ENCODE data around the gene ACTN3.
A peak's percentile ranks its signal among the peaks of the same experiment; 100 is the strongest.
"Not testable (repeated sequence)": the region's sequence is repeated elsewhere in the genome, so short reads cannot be mapped to it uniquely, and the experiment has no call there.

The ACTN3 gene

GRCh38 chr11:66566221-66566620 lies 19.5 kb downstream of the ACTN3 start:
- DNase-seq, result no peak

GRCh38 chr11:66567787-66568123 lies 21.1 kb downstream of the ACTN3 start:
- no peak for DNase-seq

GRCh38 chr11:66568124-66568916 lies 21.6 kb downstream of the ACTN3 start, which contains the start of gene CTSF:
Gene CTSF (minus strand): TSS chr11:66568606. CDS start chr11:66568486, 120 bp downstream.
- peak; percentile 52 to 57 for DNase-seq

GRCh38 chr11:66569076-66569475 lies 22.4 kb downstream of the ACTN3 start:
- no peak for DNase-seq

- DNase-seq, result no peak
Measured at GRCh38 chr11:66570079-66570849, 23.6 kb downstream of the ACTN3 start.

- no peak for DNase-seq
Measured at GRCh38 chr11:66570850-66571180, 24.1 kb downstream of the ACTN3 start.

GRCh38 chr11:66579017-66579606 lies 32.4 kb downstream of the ACTN3 start:
- DNase-seq, result peak; percentile 76 to 78

- DNase-seq, result no peak
Measured at GRCh38 chr11:66580803-66581202, 34.1 kb downstream of the ACTN3 start.

GRCh38 chr11:66581261-66581660 lies 34.6 kb downstream of the ACTN3 start:
- no peak for DNase-seq

GRCh38 chr11:66582565-66583147 lies 36.0 kb downstream of the ACTN3 start:
- not testable (repeated sequence) for DNase-seq

- not testable (repeated sequence) for DNase-seq
Measured at GRCh38 chr11:66585447-66585846, 38.7 kb downstream of the ACTN3 start.

- no peak for DNase-seq
Measured at GRCh38 chr11:66586136-66586535, 39.4 kb downstream of the ACTN3 start.

GRCh38 chr11:66589315-66589714 lies 42.6 kb downstream of the ACTN3 start:
- DNase-seq, result not testable (repeated sequence)

- no peak for DNase-seq
Measured at GRCh38 chr11:66589996-66590675, 43.4 kb downstream of the ACTN3 start.

GRCh38 chr11:66591175-66591574 lies 44.5 kb downstream of the ACTN3 start:
- no peak for DNase-seq

GRCh38 chr11:66592457-66593302 lies 46.0 kb downstream of the ACTN3 start, which contains the start of the genes CCDC87 and CCS:
Gene CCDC87 (minus strand): TSS chr11:66593063. CDS start chr11:66593015, 48 bp downstream.
Gene CCS (plus strand): TSS chr11:66593185. CDS start chr11:66593262, 77 bp downstream.
- DNase-seq, result peak; percentile 98 to 99

- peak in 1 of 2 experiments; percentile 1 for DNase-seq
Measured at GRCh38 chr11:66593303-66593635, 46.6 kb downstream of the ACTN3 start.

GRCh38 chr11:66593650-66594049 lies 46.9 kb downstream of the ACTN3 start:
- no peak for DNase-seq

- DNase-seq, result no peak
Measured at GRCh38 chr11:66595245-66595904, 48.7 kb downstream of the ACTN3 start.

- DNase-seq, result no peak
Measured at GRCh38 chr11:66598993-66599392, 52.3 kb downstream of the ACTN3 start.

- no peak for DNase-seq
Measured at GRCh38 chr11:66600219-66600618, 53.5 kb downstream of the ACTN3 start.

Measured in activated CD4-positive, alpha-beta T cell treated with anti-CD3 and anti-CD28 coated beads, Interleukin-2, amount 50 U/mL, for 4 hours (primary cell).